Osteocyte (in vitro differentiated cells): ENCODE data around the gene MXD3. TPM values are rescaled to one million over a fixed set of nuclear protein-coding genes. Genes with fewer than 3 reads are reported as not detected.
"Not testable (repeated sequence)": the region's sequence is repeated elsewhere in the genome, so short reads cannot be mapped to it uniquely, and the experiment has no call there.

ENCODE experiments used
- DNase-seq: peaks from one replicate; pipeline ENCODE4 v3.0.0; 2021; ENCODE audit warnings: mixed read lengths; ENCODE audit not compliant: unreplicated experiment; ENCODE audit errors: extremely low spot score
- H3K27ac Mint-ChIP-seq: one replicate; pipeline ENCODE4 v1.8.0; 2021; ENCODE audit warnings: mild to moderate bottlenecking, mixed read lengths; ENCODE audit not compliant: unreplicated experiment
- H3K27me3 Mint-ChIP-seq: one replicate; pipeline ENCODE4 v1.8.0; 2021; ENCODE audit warnings: mixed read lengths; ENCODE audit not compliant: unreplicated experiment
- H3K36me3 Mint-ChIP-seq: one replicate; pipeline ENCODE4 v1.8.0; 2021; ENCODE audit warnings: mixed read lengths; ENCODE audit not compliant: unreplicated experiment
- H3K4me1 Mint-ChIP-seq: one replicate; pipeline ENCODE4 v1.8.0; 2021; ENCODE audit warnings: mixed read lengths; ENCODE audit not compliant: unreplicated experiment
- H3K4me3 Mint-ChIP-seq: one replicate; pipeline ENCODE4 v1.8.0; 2021; ENCODE audit warnings: mild to moderate bottlenecking, moderate library complexity, mixed read lengths; ENCODE audit not compliant: unreplicated experiment
- H3K9me3 Mint-ChIP-seq: one replicate; pipeline ENCODE4 v1.8.0; 2021; ENCODE audit warnings: mixed read lengths; ENCODE audit not compliant: unreplicated experiment
- CTCF ChIP-seq: fragments of 200-600 bp; sonication (generic); IDR thresholded peaks from 2 replicates; pipeline ENCODE4 v1.5.0; 2021; ENCODE audit warnings: antibody characterized with exemption, mild to moderate bottlenecking, moderate library complexity
- total RNA-seq: library from RNA; stranded (reverse); gene quantifications from 2 replicates; pipeline ENCODE4 v1.2.1, GENCODE V29; 2021

The MXD3 gene
- total RNA-seq, 1 donor from 2014 or later, result 11.1 TPM

- H3K4me1 Mint-ChIP-seq, result no peaks in the 10 kb centered on the region
- no peaks in the 10 kb centered on the region for H3K27me3 Mint-ChIP-seq
- no peak for DNase-seq
- TF ChIP-seq CTCF, result no peak
- peaks cover 53% of the 10 kb centered on the region for H3K36me3 Mint-ChIP-seq
- no peaks in the 10 kb centered on the region for H3K9me3 Mint-ChIP-seq
- no peak overlapping the region for H3K4me3 Mint-ChIP-seq
- H3K27ac Mint-ChIP-seq, result no peak overlapping the region
These were observed 50.2 kb downstream of the MXD3 start for GRCh38 chr5:177261510-177261909.

- no peak for TF ChIP-seq CTCF
- no peaks in the 10 kb centered on the region for H3K9me3 Mint-ChIP-seq
- H3K4me1 Mint-ChIP-seq, result no peaks in the 10 kb centered on the region
- H3K4me3 Mint-ChIP-seq, result no peak overlapping the region
- no peaks in the 10 kb centered on the region for H3K27me3 Mint-ChIP-seq
- H3K27ac Mint-ChIP-seq, result no peak overlapping the region
- peaks cover 53% of the 10 kb centered on the region for H3K36me3 Mint-ChIP-seq
- DNase-seq, result no peak
These were observed 50.7 kb downstream of the MXD3 start for GRCh38 chr5:177260961-177261360.

GRCh38 chr5:177258711-177259110 is 53.0 kb downstream of the MXD3 start:
- H3K36me3 Mint-ChIP-seq, result peaks cover 49% of the 10 kb centered on the region
- not testable (repeated sequence) for DNase-seq, H3K9me3 Mint-ChIP-seq, H3K27ac Mint-ChIP-seq, H3K4me3 Mint-ChIP-seq, H3K4me1 Mint-ChIP-seq, H3K27me3 Mint-ChIP-seq

Other genes with a start within 250 kb of the MXD3 start
- 1.1 and 1.7 TPM in 2 replicates for gene FGFR4, start 225.0 kb downstream of the MXD3 start, total RNA-seq
- 71.6 and 74.7 TPM in 2 replicates for gene NSD1, start 178.1 kb downstream of the MXD3 start, total RNA-seq
- 47.8 and 49.5 TPM in 2 replicates for gene RAB24, start 8.2 kb downstream of the MXD3 start, total RNA-seq
- gene PRELID1, start 8.1 kb downstream of the MXD3 start, total RNA-seq, result 98.8 and 102 TPM in 2 replicates
- gene LMAN2, start 39.8 kb upstream of the MXD3 start, total RNA-seq, result 102 and 109 TPM in 2 replicates
- 6.2 and 7.4 TPM in 2 replicates for gene RGS14, start 46.0 kb upstream of the MXD3 start, total RNA-seq
- gene SLC34A1, start 72.5 kb upstream of the MXD3 start, total RNA-seq, result not detected in 2 replicates
- gene PFN3, start 88.8 kb upstream of the MXD3 start, total RNA-seq, result not detected in 2 replicates
- gene F12, start 97.7 kb upstream of the MXD3 start, total RNA-seq, result 1.0 and 1.5 TPM in 2 replicates
- 35.6 and 38.2 TPM in 2 replicates for gene GRK6, start 114.8 kb upstream of the MXD3 start, total RNA-seq
- 2.8 and 4.4 TPM in 2 replicates for gene PRR7, start 134.9 kb upstream of the MXD3 start, total RNA-seq
- 248 and 249 TPM in 2 replicates for gene DBN1, start 161.7 kb upstream of the MXD3 start, total RNA-seq
- gene PDLIM7, start 185.7 kb upstream of the MXD3 start, total RNA-seq, result 312 and 358 TPM in 2 replicates
- 5.5 and 7.2 TPM in 2 replicates for gene DOK3, start 197.9 kb upstream of the MXD3 start, total RNA-seq
- 68.7 and 83.1 TPM in 2 replicates for gene DDX41, start 205.1 kb upstream of the MXD3 start, total RNA-seq
- gene FAM193B, start 242.7 kb upstream of the MXD3 start, total RNA-seq, result 82.0 and 97.2 TPM in 2 replicates